Hepatocyte (in vitro differentiated cells): ENCODE data around the gene WDR1.

ENCODE experiments used
- CTCF ChIP-seq: fragments of 200-600 bp; sonication (generic); IDR thresholded peaks from 2 replicates; pipeline ENCODE4 v1.5.1; 2016; ENCODE audit warnings: antibody characterized with exemption, mild to moderate bottlenecking; ENCODE audit not compliant: poor library complexity
- EZH2 ChIP-seq: fragments of 200-600 bp; sonication (generic); IDR thresholded peaks from 2 replicates; pipeline ENCODE4 v1.6.1; 2016; ENCODE audit warnings: antibody characterized with exemption, mild to moderate bottlenecking, borderline replicate concordance
- EZH2phosphoT487 ChIP-seq: fragments of 200-600 bp; sonication (generic); IDR thresholded peaks from one replicate; pipeline ENCODE4 v1.6.1; 2018; ENCODE audit warnings: antibody characterized with exemption, mild to moderate bottlenecking, low read depth, moderate library complexity; ENCODE audit not compliant: unreplicated experiment, severe bottlenecking

DNA sequence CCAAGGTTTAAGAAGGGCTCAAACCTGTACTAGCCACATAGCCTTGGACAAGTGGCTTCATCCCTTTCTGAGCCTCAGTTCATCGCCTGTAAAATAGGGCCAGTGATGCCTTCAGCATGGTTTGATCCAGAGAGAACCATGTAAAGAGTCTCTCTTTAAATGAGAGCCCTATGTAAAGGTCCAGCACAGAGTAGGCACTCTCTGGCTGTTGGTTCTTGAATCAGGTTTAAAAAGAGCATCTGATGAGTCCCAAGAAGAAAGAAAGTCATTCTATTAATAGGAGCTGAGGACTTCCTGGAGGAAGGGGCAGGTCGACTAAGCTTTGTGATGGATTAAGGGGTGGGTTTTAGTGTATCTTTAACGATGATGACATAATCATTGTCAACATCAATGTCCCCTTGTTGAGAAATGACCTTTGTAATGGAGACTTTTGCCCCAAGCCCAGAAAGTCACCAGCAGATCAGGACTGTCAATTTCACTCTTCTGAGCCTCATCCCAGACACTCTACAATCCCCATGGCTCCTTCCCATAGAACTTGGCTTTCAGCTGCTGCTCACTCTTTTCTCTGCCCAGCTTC lies 91.3 kb downstream of the WDR1 start:
- TF ChIP-seq CTCF: no peak
- no peak for TF ChIP-seq EZH2phosphoT487
- no peak for TF ChIP-seq EZH2
